GM18909 (cell line): ENCODE data around the gene CLDN4.
A peak's percentile ranks its signal among the peaks of the same experiment; 100 is the strongest.
"Not testable (repeated sequence)": the region's sequence is repeated elsewhere in the genome, so short reads cannot be mapped to it uniquely, and the experiment has no call there.

Experiments
- ATAC-seq: cut with Tn5 transposase; IDR thresholded peaks from one replicate; pipeline ENCODE4 v1.9.1; 2021; ENCODE audit warnings: mild to moderate bottlenecking; ENCODE audit not compliant: unreplicated experiment, poor library complexity

Gene CLDN4

GRCh38 chr7:73839743-73840714, 9.2 kb downstream of the CLDN4 start:
- ATAC-seq: no peak

GRCh38 chr7:73840715-73841379, 10.1 kb downstream of the CLDN4 start:
- ATAC-seq: no peak

GRCh38 chr7:73841689-73842066, 10.9 kb downstream of the CLDN4 start:
- ATAC-seq: no peak

- peak; percentile 91 for ATAC-seq
These were observed 11.5 kb downstream of the CLDN4 start, which contains the start of gene METTL27 for GRCh38 chr7:73842067-73842976. TSS of gene METTL27 (minus strand) at chr7:73842516. CDS start at chr7:73842140, 376 bp downstream.

- no peak for ATAC-seq
These were observed 13.3 kb downstream of the CLDN4 start for GRCh38 chr7:73844131-73844547.

GRCh38 chr7:73844848-73845460, 14.2 kb downstream of the CLDN4 start:
- no peak for ATAC-seq

- not testable (repeated sequence) for ATAC-seq
These were observed 15.0 kb downstream of the CLDN4 start for GRCh38 chr7:73845701-73846195.

GRCh38 chr7:73847941-73848723, 17.3 kb downstream of the CLDN4 start:
- ATAC-seq: no peak

- ATAC-seq: no peak
These were observed 20.0 kb downstream of the CLDN4 start for GRCh38 chr7:73850781-73851207.

GRCh38 chr7:73851410-73852338, 20.9 kb downstream of the CLDN4 start:
- peak; percentile 70 for ATAC-seq

GRCh38 chr7:73852500-73852899, 21.7 kb downstream of the CLDN4 start:
- no peak for ATAC-seq

GRCh38 chr7:73856941-73857340, 26.1 kb downstream of the CLDN4 start:
- ATAC-seq: no peak

- no peak for ATAC-seq
These were observed 28.0 kb downstream of the CLDN4 start for GRCh38 chr7:73858807-73859206.

- no peak for ATAC-seq
These were observed 30.1 kb downstream of the CLDN4 start, which contains the start of gene TMEM270 for GRCh38 chr7:73860859-73861258. TSS of gene TMEM270 (plus strand) at chr7:73861159. CDS start at chr7:73861195, 36 bp downstream.

- no peak for ATAC-seq
These were observed 30.5 kb downstream of the CLDN4 start for GRCh38 chr7:73861305-73861704.

GRCh38 chr7:73864981-73865711, 34.4 kb downstream of the CLDN4 start:
- ATAC-seq: no peak
